ENCODE measurements around the gene ALX1. TPM values are rescaled to one million over a fixed set of nuclear protein-coding genes. Genes with fewer than 3 reads are reported as not detected.

Gene ALX1
- total and polyA plus RNA-seq, 9 of the 15 experiments (the other 6 are each of a cell fraction or from before 2014, with no cell fraction given) = 0.09 to 0.31 (median 0.11) TPM; not detected in 2

- Histone ChIP-seq H3K27me3 (ENCODE audit: control insufficient read depth in 2 of 2, insufficient read depth in 2 of 2, low read length in 2 of 2) (no peaks in the 10 kb centered on the region), H3K36me3 (ENCODE audit: control insufficient read depth, insufficient read depth, low read length) (no peaks in the 10 kb centered on the region), H3K4me1 (replicated peaks in 1 of 2; ENCODE audit: control insufficient read depth in 2 of 2, insufficient read depth in 2 of 2, low read length in 2 of 2) (no peaks in the 10 kb centered on the region), H3K4me2 (ENCODE audit: insufficient read depth, low read length) (no peak overlapping the region), H2AFZ (ENCODE audit: low read depth, low read length) (no peak overlapping the region), H3K9me3 (replicated peaks; ENCODE audit: control insufficient read depth, insufficient read depth, low read depth, low read length) (no peaks in the 10 kb centered on the region), H3K79me2 (ENCODE audit: control insufficient read depth, insufficient read depth, low read length) (no peaks in the 10 kb centered on the region), H3K9ac (ENCODE audit: insufficient read depth in 1 of 2, low read depth in 2 of 2, low read length in 2 of 2) (no peak overlapping the region), H3K4me3 (no peak overlapping the region), H3K27ac (ENCODE audit: extremely low read depth, low read depth, low read length) (no peak overlapping the region), H3K9me1 (ENCODE audit: control insufficient read depth, insufficient read depth, low read length) (no peaks in the 10 kb centered on the region), H4K20me1 (replicated peaks; ENCODE audit: control insufficient read depth, insufficient read depth, low read length) (no peaks in the 10 kb centered on the region)
- intact Hi-C loops (cut with micrococcal nuclease) = no loop called here
- TF ChIP-seq PKNOX1 (IDR thresholded peaks at IDR 0.05) (no peak), NUFIP1 (IDR thresholded peaks at IDR 0.05; ENCODE audit: partially characterized antibody) (no peak), E2F6 (IDR thresholded peaks at IDR 0.05; ENCODE audit: borderline replicate concordance in 1 of 2, extremely low read depth in 1 of 2, insufficient read depth in 1 of 2, insufficient read length in 1 of 2, low read depth in 1 of 2, low read length in 1 of 2, poor library complexity in 1 of 2, severe bottlenecking in 1 of 2) (peak in 1 of 2 experiments; percentile 16), ZBTB33 (CRISPR knock-in tag; IDR thresholded peaks at IDR 0.05) (no peak)
- ATAC-seq (no peak), DNase-seq (ENCODE audit: extremely low read depth in 1 of 4, low spot score in 3 of 4) (no peak), FAIRE-seq (no peak)
- ChIA-PET CTCF (ENCODE audit: low intra/inter-chr PET ratio) (no interaction called here), POLR2A (no interaction called here)
- BruUV-seq (replicated peaks) = no TSS peak
- in situ Hi-C loops (cut with MboI) = no loop called here
- 0% methylated on average over 2 of the region's 2 CpGs for WGBS (ENCODE audit: insufficient coverage, low coverage, missing lambda C conversion rate)
Measured at GRCh38 chr12:85275374-85275773, 4.6 kb upstream of the ALX1 start.
